DND-41 (cell line): ENCODE results near the gene FAM13A.
"Not testable (repeated sequence)": the region's sequence is repeated elsewhere in the genome, so short reads cannot be mapped to it uniquely, and the experiment has no call there.

Source experiments
- ATAC-seq: fragments of 200-7000 bp; cut with Tn5 transposase; 3 replicates; pipeline ENCODE4 v1.9.1; 2021; ENCODE audit warnings: low read depth; ENCODE audit not compliant: insufficient read depth
- DNase-seq: peaks from one replicate; pipeline ENCODE4 v3.0.0-alpha.2; 2020
- H2AFZ ChIP-seq: 2 replicates; pipeline ENCODE4 v1.6.0; 2012; ENCODE audit warnings: low read depth, low read length
- H3K27ac ChIP-seq: 2 replicates; pipeline ENCODE4 v1.5.1; 2012; ENCODE audit warnings: low read length, inconsistent platforms
- H3K27me3 ChIP-seq: fragments of 200-600 bp; sonication (generic); 2 replicates; pipeline ENCODE4 v1.6.0; 2012; ENCODE audit warnings: low read length, mild to moderate bottlenecking, inconsistent platforms; ENCODE audit not compliant: insufficient read depth, poor library complexity
- H3K36me3 ChIP-seq: 2 replicates; pipeline ENCODE4 v1.5.1; 2012; ENCODE audit warnings: low read length, inconsistent platforms; ENCODE audit not compliant: insufficient read depth
- H3K4me1 ChIP-seq: 2 replicates; pipeline ENCODE4 v1.5.1; 2012; ENCODE audit warnings: mild to moderate bottlenecking, low read length; ENCODE audit not compliant: insufficient read depth
- H3K4me2 ChIP-seq: 2 replicates; pipeline ENCODE4 v1.6.0; 2012; ENCODE audit warnings: mild to moderate bottlenecking, moderate library complexity, low read length, inconsistent platforms; ENCODE audit not compliant: insufficient read depth
- H3K4me3 ChIP-seq, 2 experiments: fragments of 200-600 bp in 1 of 2; shearing (Covaris generic) in 1 of 2; 2 replicates each; pipeline ENCODE4 v1.5.1; 2012 to 2016; ENCODE audit warnings: inconsistent platforms in 2 of 2, low read length in 2 of 2, mild to moderate bottlenecking in 2 of 2, low read depth in 1 of 2, moderate library complexity in 1 of 2
- H3K79me2 ChIP-seq: 2 replicates; pipeline ENCODE4 v1.6.0; 2012; ENCODE audit warnings: low read length, inconsistent platforms; ENCODE audit not compliant: insufficient read depth
- H3K9ac ChIP-seq: 2 replicates; pipeline ENCODE4 v1.6.0; 2012; ENCODE audit warnings: low read depth, mild to moderate bottlenecking, inconsistent platforms, low read length, moderate library complexity
- H3K9me3 ChIP-seq: 2 replicates; pipeline ENCODE4 v1.5.1; 2012; ENCODE audit warnings: low read length, moderate library complexity, mild to moderate bottlenecking, inconsistent platforms; ENCODE audit not compliant: insufficient read depth, severe bottlenecking
- H4K20me1 ChIP-seq: 2 replicates; pipeline ENCODE4 v1.6.0; 2012; ENCODE audit warnings: low read length; ENCODE audit not compliant: insufficient read depth
- CTCF ChIP-seq: IDR thresholded peaks from 2 replicates; pipeline ENCODE4 v1.5.1; 2012; ENCODE audit warnings: borderline replicate concordance, low read length, moderate library complexity, mild to moderate bottlenecking; ENCODE audit not compliant: poor library complexity, severe bottlenecking; ENCODE audit errors: extremely low read depth
- EZH2 ChIP-seq: IDR thresholded peaks from 3 replicates; pipeline ENCODE4 v1.6.1; 2012; ENCODE audit warnings: borderline replicate concordance, low read depth, mild to moderate bottlenecking, moderate library complexity, low read length, inconsistent platforms; ENCODE audit not compliant: severe bottlenecking

The FAM13A gene

DNA sequence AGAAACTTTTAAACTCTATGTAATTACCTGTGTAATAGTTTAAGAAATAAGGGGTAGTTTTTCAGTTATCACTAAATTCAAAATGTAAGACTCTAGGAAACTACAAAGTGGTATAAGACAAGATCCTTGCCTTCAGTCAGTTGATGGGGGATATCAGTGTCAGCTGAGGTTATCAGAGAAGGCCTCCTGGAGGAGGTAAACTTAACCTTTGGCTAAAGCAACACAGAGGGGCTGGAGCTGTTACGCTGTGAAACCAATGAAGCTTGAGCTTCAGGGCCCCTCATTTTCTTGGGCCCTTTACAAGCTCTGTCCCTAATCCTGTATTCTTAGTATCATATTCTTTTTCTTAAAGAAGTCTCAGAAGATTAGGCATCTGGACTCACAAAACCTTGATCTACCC, 35.9 kb downstream of the FAM13A start:
- Histone ChIP-seq H3K9ac (no peak overlapping the region), H4K20me1 (no peaks in the 10 kb centered on the region), H3K4me3 (no peak overlapping the region), H3K36me3 (no peaks in the 10 kb centered on the region), H3K9me3 (no peaks in the 10 kb centered on the region), H2AFZ (no peak overlapping the region), H3K79me2 (no peaks in the 10 kb centered on the region), H3K4me2 (no peak overlapping the region), H3K27me3 (no peaks in the 10 kb centered on the region), H3K4me1 (no peaks in the 10 kb centered on the region), H3K27ac (no peak overlapping the region)
- DNase-seq (no peak), ATAC-seq (no peak)
- no peak for TF ChIP-seq CTCF
- no peak for TF ChIP-seq EZH2

DNA sequence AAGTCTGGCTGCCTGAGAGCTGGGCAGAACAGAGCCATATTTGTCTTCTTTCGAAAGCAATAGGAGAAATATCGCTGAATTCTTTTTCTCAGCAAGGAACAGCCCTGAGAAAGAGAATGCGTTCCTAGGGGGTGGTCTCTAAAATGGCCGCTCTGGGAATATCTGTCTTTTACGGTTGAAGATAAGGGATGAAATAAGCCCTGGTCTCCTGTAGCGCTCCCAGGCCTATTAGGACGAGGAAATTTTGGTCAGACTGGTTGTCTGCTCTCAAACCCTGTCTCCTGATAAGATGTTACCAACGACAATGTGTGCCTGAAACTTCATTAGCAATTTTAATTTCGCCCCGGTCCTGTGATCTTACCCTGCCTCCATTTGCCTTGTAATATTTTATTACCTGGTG, 42.1 kb downstream of the FAM13A start:
- DNase-seq, H2AFZ ChIP-seq, H3K4me3 ChIP-seq, H4K20me1 ChIP-seq, H3K4me2 ChIP-seq, H3K9me3 ChIP-seq, H3K36me3 ChIP-seq, H3K27ac ChIP-seq, H3K9ac ChIP-seq, H3K79me2 ChIP-seq, H3K4me1 ChIP-seq, ATAC-seq, H3K27me3 ChIP-seq: not testable (repeated sequence)

GRCh38 chr4:89009761-89010369, 47.1 kb downstream of the FAM13A start:
- no peak overlapping the region for H2AFZ ChIP-seq
- no peaks in the 10 kb centered on the region for H4K20me1 ChIP-seq
- no peak overlapping the region for H3K9ac ChIP-seq
- DNase-seq: no peak
- H3K4me2 ChIP-seq: no peak overlapping the region
- H3K9me3 ChIP-seq: no peaks in the 10 kb centered on the region
- no peak overlapping the region for H3K4me3 ChIP-seq
- no peaks in the 10 kb centered on the region for H3K27me3 ChIP-seq
- H3K36me3 ChIP-seq: no peaks in the 10 kb centered on the region
- ATAC-seq: no peak
- TF ChIP-seq CTCF (no peak), EZH2 (no peak)
- H3K27ac ChIP-seq: no peak overlapping the region
- H3K4me1 ChIP-seq: no peaks in the 10 kb centered on the region
- H3K79me2 ChIP-seq: no peaks in the 10 kb centered on the region

- Histone ChIP-seq H3K4me1 (no peaks in the 10 kb centered on the region), H3K27me3 (no peaks in the 10 kb centered on the region), H3K9me3 (no peaks in the 10 kb centered on the region), H3K4me2 (no peak overlapping the region), H3K27ac (no peak overlapping the region), H4K20me1 (no peaks in the 10 kb centered on the region), H3K9ac (no peak overlapping the region), H3K79me2 (no peaks in the 10 kb centered on the region), H3K4me3 (no peak overlapping the region), H3K36me3 (no peaks in the 10 kb centered on the region), H2AFZ (no peak overlapping the region)
- no peak for TF ChIP-seq EZH2
- no peak for TF ChIP-seq CTCF
- no peak for ATAC-seq
- no peak for DNase-seq
Measured at GRCh38 chr4:89009115-89009514, 47.9 kb downstream of the FAM13A start.
